Ishikawa (cell line): ENCODE data around the gene BICC1.

Source experiments
- EP300 ChIP-seq: IDR thresholded peaks from 2 replicates; pipeline ENCODE4 v1.6.1; 2012; ENCODE audit warnings: borderline replicate concordance
- NFIC ChIP-seq: IDR thresholded peaks from 2 replicates; pipeline ENCODE4 v1.6.1; 2012
- RAD21 ChIP-seq: IDR thresholded peaks from 2 replicates; pipeline ENCODE4 v1.6.1; 2012; ENCODE audit warnings: low read depth
- YY1 ChIP-seq: IDR thresholded peaks from 2 replicates; pipeline ENCODE4 v1.6.1; 2012; ENCODE audit warnings: low read depth

DNA sequence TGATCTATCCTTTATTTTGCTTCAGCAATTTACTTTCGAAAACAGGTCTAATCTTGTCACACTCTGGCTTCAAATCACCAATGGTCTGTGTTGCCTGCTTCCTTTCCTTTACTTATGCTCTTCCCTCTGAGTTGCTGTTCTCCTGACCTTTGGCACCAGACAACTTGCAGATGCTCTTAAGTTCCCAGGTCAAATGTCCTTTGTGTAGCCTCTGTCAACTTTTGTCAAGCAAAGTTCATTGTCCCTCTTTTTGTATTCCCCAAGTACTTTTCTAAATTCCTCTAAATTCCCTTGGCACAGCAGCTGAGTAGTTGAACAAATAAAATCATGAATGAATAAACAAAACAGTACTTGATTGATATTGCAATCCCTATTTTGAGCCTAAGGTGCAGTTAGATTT lies 289.4 kb downstream of the BICC1 start:
- no peak for TF ChIP-seq NFIC
- no peak for TF ChIP-seq RAD21
- no peak for TF ChIP-seq EP300
- TF ChIP-seq YY1, result no peak
